IPS-20b (cell line): Measurements from ENCODE around the gene MRTFB.
"Not testable (repeated sequence)": the region's sequence is repeated elsewhere in the genome, so short reads cannot be mapped to it uniquely, and the experiment has no call there.

Experiments
- H3K27ac ChIP-seq: one replicate; pipeline ENCODE4 v1.5.1; 2013; ENCODE audit warnings: low read length
- H3K27me3 ChIP-seq: 2 replicates; pipeline ENCODE4 v1.6.1; 2013; ENCODE audit warnings: mild to moderate bottlenecking, low read length, inconsistent platforms; ENCODE audit not compliant: insufficient read depth
- H3K36me3 ChIP-seq: 2 replicates; pipeline ENCODE4 v1.6.1; 2013; ENCODE audit warnings: low read depth, mild to moderate bottlenecking, inconsistent platforms, low read length, moderate library complexity; ENCODE audit not compliant: insufficient read depth
- H3K4me1 ChIP-seq: 2 replicates; pipeline ENCODE4 v1.6.1; 2013; ENCODE audit warnings: mild to moderate bottlenecking, control low read depth, inconsistent platforms, low read length, moderate library complexity; ENCODE audit not compliant: insufficient read depth
- H3K4me3 ChIP-seq: 2 replicates; pipeline ENCODE4 v1.5.1; 2013; ENCODE audit warnings: mild to moderate bottlenecking, low read length, inconsistent platforms
- H3K9ac ChIP-seq: 2 replicates; pipeline ENCODE4 v1.6.1; 2013; ENCODE audit warnings: low read depth, mild to moderate bottlenecking, inconsistent platforms, low read length, moderate library complexity
- H3K9me3 ChIP-seq: 2 replicates; pipeline ENCODE4 v1.6.1; 2013; ENCODE audit warnings: mild to moderate bottlenecking, low read depth, low read length, inconsistent platforms; ENCODE audit not compliant: insufficient read depth

The MRTFB gene

GRCh38 chr16:14042706-14043105 is 28.4 kb upstream of the MRTFB start:
- no peaks in the 10 kb centered on the region for H3K36me3 ChIP-seq
- no peak overlapping the region for H3K9ac ChIP-seq
- no peaks in the 10 kb centered on the region for H3K27me3 ChIP-seq
- H3K4me1 ChIP-seq = no peaks in the 10 kb centered on the region
- no peak overlapping the region for H3K4me3 ChIP-seq
- no peaks in the 10 kb centered on the region; the same call in 1 of the 2 replicates for H3K9me3 ChIP-seq
- H3K27ac ChIP-seq = no peak overlapping the region

GRCh38 chr16:14043278-14043677 is 27.8 kb upstream of the MRTFB start:
- Histone ChIP-seq H3K27me3 (no peaks in the 10 kb centered on the region), H3K27ac (no peak overlapping the region), H3K36me3 (no peaks in the 10 kb centered on the region), H3K4me3 (no peak overlapping the region), H3K4me1 (no peaks in the 10 kb centered on the region), H3K9ac (no peak overlapping the region), H3K9me3 (no peaks in the 10 kb centered on the region; the same call in 1 of the 2 replicates)

- Histone ChIP-seq H3K9me3 (no peaks in the 10 kb centered on the region; the same call in 1 of the 2 replicates), H3K27me3 (no peaks in the 10 kb centered on the region), H3K9ac (no peak overlapping the region), H3K4me1 (no peaks in the 10 kb centered on the region), H3K4me3 (no peak overlapping the region), H3K36me3 (no peaks in the 10 kb centered on the region), H3K27ac (no peak overlapping the region)
Measured at GRCh38 chr16:14043793-14044192, 27.3 kb upstream of the MRTFB start.

GRCh38 chr16:14047121-14047859 is 23.8 kb upstream of the MRTFB start:
- H3K4me1 ChIP-seq = peaks cover 21% of the 10 kb centered on the region
- H3K4me3 ChIP-seq, H3K27me3 ChIP-seq: not testable (repeated sequence)

GRCh38 chr16:14050291-14051027 is 20.7 kb upstream of the MRTFB start:
- H3K4me1 ChIP-seq = peaks cover 21% of the 10 kb centered on the region
- no peaks in the 10 kb centered on the region for H3K9me3 ChIP-seq
- peak overlapping the region; percentile 14; the same call in 1 of the 2 replicates for H3K9ac ChIP-seq
- no peak overlapping the region for H3K27ac ChIP-seq
- H3K4me3 ChIP-seq = peak overlapping the region; percentile 36
- H3K36me3 ChIP-seq = no peaks in the 10 kb centered on the region
- H3K27me3 ChIP-seq = no peaks in the 10 kb centered on the region

More at GRCh38 chr16:14047121-14047859, 23.8 kb upstream of the MRTFB start:
- not testable (repeated sequence) for H3K27ac ChIP-seq, H3K9me3 ChIP-seq, H3K9ac ChIP-seq, H3K36me3 ChIP-seq

- peak overlapping the region; percentile 14; the same call in 1 of the 2 replicates for H3K9ac ChIP-seq
- no peaks in the 10 kb centered on the region for H3K36me3 ChIP-seq
- peak overlapping the region; percentile 36; the same call in 1 of the 2 replicates for H3K4me3 ChIP-seq
- no peak overlapping the region for H3K27ac ChIP-seq
- H3K9me3 ChIP-seq = no peaks in the 10 kb centered on the region
- H3K27me3 ChIP-seq = no peaks in the 10 kb centered on the region
- H3K4me1 ChIP-seq = peaks cover 21% of the 10 kb centered on the region
Measured at GRCh38 chr16:14051103-14051729, 19.9 kb upstream of the MRTFB start.

GRCh38 chr16:14056970-14057369 is 14.1 kb upstream of the MRTFB start:
- no peaks in the 10 kb centered on the region; the same call in 1 of the 2 replicates for H3K9me3 ChIP-seq
- H3K27me3 ChIP-seq = no peaks in the 10 kb centered on the region
- no peaks in the 10 kb centered on the region for H3K36me3 ChIP-seq
- no peak overlapping the region for H3K4me3 ChIP-seq
- H3K4me1 ChIP-seq = no peaks in the 10 kb centered on the region
- no peak overlapping the region for H3K9ac ChIP-seq
- H3K27ac ChIP-seq = no peak overlapping the region

GRCh38 chr16:14057878-14058382 is 13.2 kb upstream of the MRTFB start:
- no peak overlapping the region for H3K4me3 ChIP-seq
- no peak overlapping the region for H3K9ac ChIP-seq
- no peaks in the 10 kb centered on the region for H3K27me3 ChIP-seq
- no peaks in the 10 kb centered on the region; the same call in 1 of the 2 replicates for H3K9me3 ChIP-seq
- no peaks in the 10 kb centered on the region for H3K36me3 ChIP-seq
- H3K27ac ChIP-seq = no peak overlapping the region
- H3K4me1 ChIP-seq = no peaks in the 10 kb centered on the region

GRCh38 chr16:14061732-14062259 is 9.3 kb upstream of the MRTFB start:
- no peaks in the 10 kb centered on the region for H3K36me3 ChIP-seq
- no peak overlapping the region for H3K9ac ChIP-seq
- no peak overlapping the region for H3K4me3 ChIP-seq
- H3K4me1 ChIP-seq = no peaks in the 10 kb centered on the region
- H3K27me3 ChIP-seq = no peaks in the 10 kb centered on the region
- no peak overlapping the region for H3K27ac ChIP-seq
- H3K9me3 ChIP-seq = no peaks in the 10 kb centered on the region; the same call in 1 of the 2 replicates

GRCh38 chr16:14062261-14062660 is 8.9 kb upstream of the MRTFB start:
- no peaks in the 10 kb centered on the region for H3K9me3 ChIP-seq
- no peaks in the 10 kb centered on the region for H3K4me1 ChIP-seq
- H3K27ac ChIP-seq = no peak overlapping the region
- H3K9ac ChIP-seq = no peak overlapping the region
- H3K4me3 ChIP-seq = no peak overlapping the region
- H3K36me3 ChIP-seq = no peaks in the 10 kb centered on the region
- H3K27me3 ChIP-seq = no peaks in the 10 kb centered on the region
